ENCODE measurements around the gene COX19.
"Not testable (repeated sequence)": the region's sequence is repeated elsewhere in the genome, so short reads cannot be mapped to it uniquely, and the experiment has no call there.

Gene COX19

GRCh38 chr7:962401-963081 is 12.8 kb downstream of the COX19 start:
- DNase-seq (ENCODE audit: low read depth in 2 of 3, low spot score in 1 of 3): no peak

GRCh38 chr7:961546-962400 is 13.6 kb downstream of the COX19 start:
- DNase-seq (ENCODE audit: low read depth in 2 of 3, low spot score in 1 of 3): no peak

GRCh38 chr7:960972-961371 is 14.4 kb downstream of the COX19 start:
- not testable (repeated sequence) for DNase-seq (ENCODE audit: low read depth in 2 of 3, low spot score in 1 of 3)

GRCh38 chr7:960269-960871 is 15.0 kb downstream of the COX19 start:
- no peak for DNase-seq (ENCODE audit: low read depth in 2 of 3, low spot score in 1 of 3)

- DNase-seq (ENCODE audit: low read depth in 2 of 3, low spot score in 1 of 3): not testable (repeated sequence)
Measured at GRCh38 chr7:959740-960139, 15.6 kb downstream of the COX19 start.

GRCh38 chr7:959271-959670 is 16.1 kb downstream of the COX19 start:
- DNase-seq (ENCODE audit: low read depth in 2 of 3, low spot score in 1 of 3): no peak

GRCh38 chr7:958221-959200 is 16.8 kb downstream of the COX19 start:
- DNase-seq (ENCODE audit: low read depth in 2 of 3, low spot score in 1 of 3): no peak

- no peak for DNase-seq (ENCODE audit: low read depth in 2 of 3, low spot score in 1 of 3)
Measured at GRCh38 chr7:957418-958220, 17.7 kb downstream of the COX19 start.

GRCh38 chr7:956031-956430 is 19.3 kb downstream of the COX19 start:
- DNase-seq (ENCODE audit: low read depth in 2 of 3, low spot score in 1 of 3): no peak

GRCh38 chr7:954330-955238 is 20.8 kb downstream of the COX19 start, which contains the start of gene ADAP1:
Gene ADAP1, minus strand, starts transcription at chr7:954680. Its CDS starts 203 bp downstream, at chr7:954477.
- DNase-seq (ENCODE audit: low read depth in 2 of 3, low spot score in 1 of 3): peak; percentile 15 to 52 (median 37)

- DNase-seq (ENCODE audit: low read depth in 2 of 3, low spot score in 1 of 3): no peak
Measured at GRCh38 chr7:953547-954327, 21.6 kb downstream of the COX19 start.

GRCh38 chr7:952548-953441 is 22.6 kb downstream of the COX19 start:
- DNase-seq (ENCODE audit: low read depth in 2 of 3, low spot score in 1 of 3): no peak

GRCh38 chr7:951881-952547 is 23.3 kb downstream of the COX19 start:
- no peak for DNase-seq (ENCODE audit: low read depth in 2 of 3, low spot score in 1 of 3)

- DNase-seq (ENCODE audit: low read depth in 2 of 3, low spot score in 1 of 3): no peak
Measured at GRCh38 chr7:949021-949934, 26.1 kb downstream of the COX19 start.

- no peak for DNase-seq (ENCODE audit: low read depth in 2 of 3, low spot score in 1 of 3)
Measured at GRCh38 chr7:947391-948210, 27.7 kb downstream of the COX19 start.

All from stimulated activated CD4-positive, alpha-beta T cell treated with anti-CD3 and anti-CD28 coated beads, Interleukin-12 subunit alpha, Interleukin-12 subunit beta, amount 100 ng/mL, for 48 hours (primary cell).